SK-N-SH (cell line): ENCODE results near the gene UBE2E2.

ENCODE experiments used
- CHD2 ChIP-seq: fragments of 150-350 bp; IDR thresholded peaks from 2 replicates; pipeline ENCODE4 v1.6.1; 2018; ENCODE audit warnings: low read length; ENCODE audit not compliant: partially characterized antibody
- CTCF ChIP-seq: fragments of 200-600 bp; sonication (generic); IDR thresholded peaks from 2 replicates; pipeline ENCODE4 v1.6.1; 2017; ENCODE audit warnings: antibody characterized with exemption, mild to moderate bottlenecking, moderate library complexity
- EZH2phosphoT487 ChIP-seq: fragments of 200-600 bp; sonication (generic); IDR thresholded peaks from 2 replicates; pipeline ENCODE4 v1.6.1; 2017; ENCODE audit warnings: low read depth, mixed run types, mild to moderate bottlenecking, antibody characterized with exemption, moderate library complexity, borderline replicate concordance
- JUND ChIP-seq: IDR thresholded peaks from 2 replicates; pipeline ENCODE4 v1.4.0; 2012
- NRF1 ChIP-seq: IDR thresholded peaks from 2 replicates; pipeline ENCODE4 v1.6.1; 2012; ENCODE audit warnings: low read depth, mild to moderate bottlenecking, low read length
- POLR2AphosphoS5 ChIP-seq: IDR thresholded peaks from 2 replicates; pipeline ENCODE4 v1.6.1; 2012; ENCODE audit warnings: low read depth, low read length
- REST ChIP-seq: IDR thresholded peaks from 2 replicates; pipeline ENCODE4 v1.6.1; 2012; ENCODE audit warnings: mild to moderate bottlenecking, low read depth, low read length, moderate library complexity
- SIN3A ChIP-seq: IDR thresholded peaks from 2 replicates; pipeline ENCODE4 v1.6.1; 2012; ENCODE audit warnings: low read depth, mild to moderate bottlenecking, low read length, moderate library complexity, borderline replicate concordance
- SMC3 ChIP-seq: IDR thresholded peaks from 2 replicates; pipeline ENCODE4 v1.6.1; 2012; ENCODE audit warnings: low read depth, low read length, improper control_type of control experiment
- TEAD4 ChIP-seq: IDR thresholded peaks from 2 replicates; pipeline ENCODE4 v1.4.0; 2012; ENCODE audit warnings: mild to moderate bottlenecking, borderline replicate concordance; ENCODE audit not compliant: insufficient read depth

GRCh38 chr3:23497156-23497555 lies 294.0 kb downstream of the UBE2E2 start:
- TF ChIP-seq CTCF (no peak), SMC3 (no peak), REST (no peak), CHD2 (no peak), NRF1 (no peak), SIN3A (no peak), TEAD4 (no peak), POLR2AphosphoS5 (no peak), EZH2phosphoT487 (no peak), JUND (no peak)
